ENCODE results near the gene RAB27B. TPM values are rescaled to one million over a fixed set of nuclear protein-coding genes. Genes with fewer than 3 reads are reported as not detected.

Gene RAB27B
- total and polyA plus RNA-seq, 2 of the 8 experiments (the other 6 are each of a cell fraction or from before 2014, with no cell fraction given) = 0.05 to 0.60 TPM

- CTCF ChIA-PET (ENCODE audit: partially characterized antibody) = interaction anchor here (1.6 kb wide), 1 partner anchor 10 kb away, joined by 3 read pairs; no protein-coding TSS in a partner anchor
- Histone ChIP-seq H3K36me3 (ENCODE audit: control insufficient read depth in 2 of 4, insufficient read depth in 4 of 4, low read length in 3 of 4) (no peaks in the 10 kb centered on the region), H3K79me2 (ENCODE audit: control insufficient read depth in 1 of 2, insufficient read depth in 2 of 2, low read length in 2 of 2) (no peaks in the 10 kb centered on the region), H4K5ac (ENCODE audit: insufficient read length, low read depth, low read length) (no peak overlapping the region), H2BK20ac (ENCODE audit: low read length) (no peak overlapping the region), H2BK12ac (ENCODE audit: low read depth, low read length) (no peak overlapping the region), H3K23me2 (ENCODE audit: low read depth, low read length) (no peaks in the 10 kb centered on the region), H3K27ac (ENCODE audit: low read depth, low read length) (no peak overlapping the region), H4K91ac (replicated peaks; ENCODE audit: insufficient read length, low read length) (no peak overlapping the region), H3K18ac (ENCODE audit: extremely low read depth, low read length) (no peak overlapping the region), H3K14ac (ENCODE audit: insufficient read length) (no peak overlapping the region), H3K9me3 (ENCODE audit: insufficient read depth in 2 of 2, low read depth in 1 of 2, low read length in 1 of 2) (no peaks in the 10 kb centered on the region), H3K4me3 (ENCODE audit: extremely low read depth in 1 of 4, insufficient read depth in 2 of 4, low read depth in 3 of 4, low read length in 4 of 4) (no peak overlapping the region), H4K8ac (ENCODE audit: extremely low read depth, insufficient read depth, low read length) (no peak overlapping the region), H2AK5ac (ENCODE audit: low read depth, low read length) (no peak overlapping the region), H4K20me1 (replicated peaks in 1 of 2; ENCODE audit: control insufficient read depth in 1 of 2, insufficient read depth in 2 of 2, low read length in 2 of 2) (no peaks in the 10 kb centered on the region), H3K23ac (ENCODE audit: insufficient read length) (no peak overlapping the region), H3K4me2 (ENCODE audit: insufficient read depth in 1 of 2, low read depth in 2 of 2, low read length in 2 of 2) (no peak overlapping the region), H3K9ac (replicated peaks in 1 of 4; ENCODE audit: extremely low read depth in 1 of 4, low read depth in 3 of 4, low read length in 3 of 4) (no peak overlapping the region), H3K56ac (replicated peaks; ENCODE audit: insufficient read length, low read depth, low read length) (no peak overlapping the region), H2BK15ac (ENCODE audit: low read length) (no peak overlapping the region), H2AFZ (ENCODE audit: low read length) (no peak overlapping the region), H3K79me1 (ENCODE audit: low read depth, low read length) (no peaks in the 10 kb centered on the region), H2BK120ac (replicated peaks; ENCODE audit: low read depth, low read length) (no peak overlapping the region), H3K27me3 (replicated peaks in 1 of 4; ENCODE audit: control insufficient read depth in 3 of 4, extremely low read depth in 1 of 4, insufficient read depth in 3 of 4, low read length in 3 of 4) (peaks cover 0 to 3% (median 2%) of the 10 kb centered on the region in 4 experiments; a peak in 2 of 7 replicates), H3K4me1 (replicated peaks in 1 of 4; ENCODE audit: control insufficient read depth in 3 of 4, insufficient read depth in 4 of 4, low read length in 3 of 4) (no peaks in the 10 kb centered on the region), H3K4ac (replicated peaks; ENCODE audit: insufficient read length, low read depth, low read length) (no peak overlapping the region), H2BK5ac (ENCODE audit: low read depth, low read length) (no peak overlapping the region)
- DNase-seq (ENCODE audit: low read depth in 1 of 2, low spot score in 2 of 2) = no peak
- POLR2A ChIA-PET (ENCODE audit: partially characterized antibody) = interaction anchor here (0.6 kb wide), 1 partner anchor 234 kb away, joined by 3 read pairs; no protein-coding TSS in a partner anchor
- 83% methylated on average over 5 of the region's 5 CpGs; no CpG with 5 or more reads in 1 of the 2 experiments for WGBS, 2 experiments (ENCODE audit: extremely low coverage in 1 of 2, insufficient coverage in 1 of 2, insufficient read length in 1 of 2, insufficient replicate concordance in 2 of 2, low coverage in 1 of 2, low lambda C conversion rate in 2 of 2, missing lambda C conversion rate in 1 of 2)
- no peak for FAIRE-seq
- TF ChIP-seq MAFK (IDR thresholded peaks at IDR 0.05; ENCODE audit: low read depth, low read length) = no peak
- no peak for TF ChIP-seq SIN3A (conservative IDR thresholded peaks at IDR 0.05 in 1 of 2, IDR thresholded peaks at IDR 0.05 in 1 of 2; ENCODE audit: low read depth in 1 of 2, low read length in 2 of 2)
- no peak for TF ChIP-seq RAD21 (IDR thresholded peaks at IDR 0.05 in 1 of 2, conservative IDR thresholded peaks at IDR 0.05 in 1 of 2; ENCODE audit: low read depth in 2 of 2, low read length in 2 of 2)
- TF ChIP-seq EGR1 (IDR thresholded peaks at IDR 0.05; ENCODE audit: borderline replicate concordance, low read depth, low read length) = no peak
- no peak for TF ChIP-seq ATF2 (IDR thresholded peaks at IDR 0.05; ENCODE audit: low read length)
- TF ChIP-seq SIX5 (IDR thresholded peaks at IDR 0.05; ENCODE audit: low read depth, low read length) = no peak
- TF ChIP-seq EZH2 (IDR thresholded peaks at IDR 0.05; ENCODE audit: low read depth, low read length, severe bottlenecking) = no peak
- no peak for TF ChIP-seq RXRA (IDR thresholded peaks at IDR 0.05; ENCODE audit: insufficient read depth, low read depth, low read length)
- TF ChIP-seq ATF3 (IDR thresholded peaks at IDR 0.05; ENCODE audit: insufficient read depth, low read depth, low read length) = no peak
Measured at GRCh38 chr18:54880395-54881105, 52.3 kb downstream of the RAB27B start.
